ENCODE measurements around the gene GRIA4.
"Not testable (repeated sequence)": the region's sequence is repeated elsewhere in the genome, so short reads cannot be mapped to it uniquely, and the experiment has no call there.

GRIA4 gene

DNA sequence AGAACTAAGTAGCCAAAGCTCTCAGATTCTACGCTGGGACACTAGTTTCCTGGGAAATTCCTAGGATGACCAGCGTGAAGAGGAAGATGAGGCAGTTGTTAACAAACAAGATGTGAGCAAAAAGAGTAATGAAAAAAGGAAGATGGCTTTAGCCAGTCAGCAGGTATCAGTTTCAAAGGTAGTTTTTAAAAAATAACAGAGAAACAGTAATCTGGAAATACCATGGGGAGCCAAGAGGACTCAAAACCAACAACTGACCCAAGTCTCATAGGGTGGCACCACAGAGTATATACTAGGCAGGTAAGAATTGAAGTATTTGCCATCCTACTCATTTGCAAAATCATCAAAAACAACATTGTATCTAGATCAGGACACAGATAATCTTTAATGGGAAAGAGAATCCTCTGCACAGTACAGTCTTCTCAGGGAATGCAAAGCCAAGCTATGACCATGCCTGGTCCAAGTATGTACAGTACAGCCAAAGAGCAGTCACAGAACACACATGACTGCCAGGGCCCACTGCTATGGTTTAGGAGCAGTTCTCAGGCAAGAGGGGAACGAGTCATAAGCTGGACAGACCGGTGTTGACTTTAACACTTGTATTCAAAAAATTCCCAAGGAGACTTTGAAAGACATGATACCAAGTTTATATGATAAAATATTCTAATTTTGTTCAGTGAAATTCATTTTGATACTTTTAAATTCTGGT, 391.6 kb downstream of the GRIA4 start:
- TF ChIP-seq, protein P1, sequence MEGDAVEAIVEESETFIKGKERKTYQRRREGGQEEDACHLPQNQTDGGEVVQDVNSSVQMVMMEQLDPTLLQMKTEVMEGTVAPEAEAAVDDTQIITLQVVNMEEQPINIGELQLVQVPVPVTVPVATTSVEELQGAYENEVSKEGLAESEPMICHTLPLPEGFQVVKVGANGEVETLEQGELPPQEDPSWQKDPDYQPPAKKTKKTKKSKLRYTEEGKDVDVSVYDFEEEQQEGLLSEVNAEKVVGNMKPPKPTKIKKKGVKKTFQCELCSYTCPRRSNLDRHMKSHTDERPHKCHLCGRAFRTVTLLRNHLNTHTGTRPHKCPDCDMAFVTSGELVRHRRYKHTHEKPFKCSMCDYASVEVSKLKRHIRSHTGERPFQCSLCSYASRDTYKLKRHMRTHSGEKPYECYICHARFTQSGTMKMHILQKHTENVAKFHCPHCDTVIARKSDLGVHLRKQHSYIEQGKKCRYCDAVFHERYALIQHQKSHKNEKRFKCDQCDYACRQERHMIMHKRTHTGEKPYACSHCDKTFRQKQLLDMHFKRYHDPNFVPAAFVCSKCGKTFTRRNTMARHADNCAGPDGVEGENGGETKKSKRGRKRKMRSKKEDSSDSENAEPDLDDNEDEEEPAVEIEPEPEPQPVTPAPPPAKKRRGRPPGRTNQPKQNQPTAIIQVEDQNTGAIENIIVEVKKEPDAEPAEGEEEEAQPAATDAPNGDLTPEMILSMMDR (IDR thresholded peaks at IDR 0.05; ENCODE audit: low read depth, low read length, missing control alignments): no peak
- Histone ChIP-seq H3K36me3 (replicated peaks) (peaks cover 2% of the 10 kb centered on the region), H3K4me3 (ENCODE audit: low read depth, low read length) (no peak overlapping the region), H3K27me3 (replicated peaks) (no peaks in the 10 kb centered on the region), H3K27ac (no peak overlapping the region)
- in situ Hi-C loops (cut with HindIII; ENCODE audit: low pct_ligation_motif_present, low sequenced_read_pairs): no loop called here
- peak; percentile 30 for DNase-seq

DNA sequence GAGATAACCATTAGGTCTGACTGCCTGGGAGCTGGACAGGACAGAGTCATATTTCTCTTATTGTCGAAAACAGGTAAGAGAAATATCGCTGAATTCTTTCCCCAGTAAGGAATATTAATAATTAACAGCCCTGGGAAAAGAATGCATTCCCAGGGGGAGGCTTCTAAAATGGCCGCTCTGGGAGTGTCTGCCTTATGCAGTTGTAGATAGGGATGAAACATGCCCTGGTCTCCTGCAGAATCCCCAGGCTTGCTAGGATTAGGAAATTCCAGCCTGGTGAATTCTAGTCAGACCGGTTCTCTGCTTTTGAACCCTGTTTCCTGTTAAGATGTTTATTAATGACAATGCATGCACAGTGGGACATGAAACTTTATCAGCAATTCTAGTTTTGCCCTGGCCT, 393.2 kb downstream of the GRIA4 start:
- H3K4me3 ChIP-seq (ENCODE audit: low read depth, low read length); in situ Hi-C loops (cut with HindIII; ENCODE audit: low pct_ligation_motif_present, low sequenced_read_pairs); H3K27ac ChIP-seq; H3K36me3 ChIP-seq (replicated peaks); DNase-seq; H3K27me3 ChIP-seq (replicated peaks): not testable (repeated sequence)

DNA sequence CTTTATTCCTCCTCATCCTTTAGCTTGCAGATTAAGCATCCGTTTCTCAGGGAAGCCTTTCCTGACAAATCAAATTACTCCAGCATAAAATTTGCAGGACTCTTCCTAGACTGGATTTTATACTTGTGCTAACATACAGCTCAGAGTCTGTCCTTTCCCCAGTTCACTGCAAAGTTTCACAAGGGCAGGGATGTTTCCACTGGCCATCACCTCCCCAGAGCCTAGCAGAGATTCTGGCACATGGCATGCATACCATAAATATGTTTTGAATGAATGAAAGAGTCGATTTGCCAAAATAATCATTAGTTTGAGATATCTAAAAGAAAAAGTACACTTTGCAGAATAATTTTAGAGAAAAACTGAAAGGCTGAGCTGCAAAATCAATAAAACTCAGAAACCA, 401.6 kb downstream of the GRIA4 start:
- peaks cover 13% of the 10 kb centered on the region for H3K36me3 ChIP-seq (replicated peaks)
- in situ Hi-C loops (cut with HindIII; ENCODE audit: low pct_ligation_motif_present, low sequenced_read_pairs): no loop called here

DNA sequence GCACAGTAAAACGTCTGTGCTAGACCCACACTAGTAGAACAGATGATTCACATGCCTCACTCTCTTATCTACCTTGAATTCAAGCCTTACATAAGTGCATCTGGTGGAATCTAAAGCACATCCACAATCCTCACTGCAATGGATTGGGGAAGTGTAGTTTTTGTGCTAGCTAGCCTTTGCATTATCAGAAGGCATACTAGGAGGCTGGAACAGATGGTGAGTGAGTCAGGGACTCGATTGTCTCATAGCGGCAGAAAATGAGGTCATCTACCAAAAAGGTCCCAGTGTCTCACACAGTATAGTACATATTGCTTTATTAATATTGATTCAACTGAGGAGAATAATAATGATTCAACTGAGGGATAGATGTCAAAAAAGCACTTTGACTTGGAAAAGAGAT, 402.9 kb downstream of the GRIA4 start:
- Histone ChIP-seq H3K4me3 (ENCODE audit: low read depth, low read length) (no peak overlapping the region), H3K27me3 (replicated peaks) (no peaks in the 10 kb centered on the region), H3K36me3 (replicated peaks) (peaks cover 12% of the 10 kb centered on the region), H3K27ac (peak overlapping the region; percentile 62)
- TF ChIP-seq, protein P1 (IDR thresholded peaks at IDR 0.05; ENCODE audit: low read depth, low read length, missing control alignments): no peak
- DNase-seq: peak; percentile 96
- in situ Hi-C loops (cut with HindIII; ENCODE audit: low pct_ligation_motif_present, low sequenced_read_pairs): no loop called here

More for the DNA sequence above, 401.6 kb downstream of the GRIA4 start:
- TF ChIP-seq, protein P1 (IDR thresholded peaks at IDR 0.05; ENCODE audit: low read depth, low read length, missing control alignments): no peak
- Histone ChIP-seq H3K27ac (no peak overlapping the region), H3K4me3 (ENCODE audit: low read depth, low read length) (no peak overlapping the region), H3K27me3 (replicated peaks) (no peaks in the 10 kb centered on the region)
- DNase-seq: peak; percentile 22

DNA sequence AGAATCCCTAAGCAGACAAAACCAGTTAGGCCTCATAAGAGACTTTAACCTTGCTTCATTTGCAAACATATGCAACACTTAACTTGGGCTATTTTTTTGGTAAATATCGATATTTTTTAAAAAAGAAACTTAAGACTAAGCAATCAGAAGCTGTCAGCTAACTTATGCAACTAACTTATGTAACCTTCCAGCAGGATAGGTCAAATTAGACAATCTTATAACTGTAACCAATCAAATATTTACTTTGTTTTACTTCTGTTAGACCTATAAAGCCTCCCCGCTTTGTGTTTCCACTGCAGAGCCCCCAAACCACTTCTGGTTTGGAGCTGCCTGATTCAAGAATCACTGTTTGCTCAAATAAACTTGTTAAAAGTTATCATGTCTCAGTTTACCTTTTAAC, 404.2 kb downstream of the GRIA4 start:
- Histone ChIP-seq H3K4me3 (ENCODE audit: low read depth, low read length) (no peak overlapping the region), H3K27me3 (replicated peaks) (no peaks in the 10 kb centered on the region), H3K27ac (no peak overlapping the region), H3K36me3 (replicated peaks) (peaks cover 10% of the 10 kb centered on the region)
- DNase-seq: no peak
- in situ Hi-C loops (cut with HindIII; ENCODE audit: low pct_ligation_motif_present, low sequenced_read_pairs): no loop called here
- TF ChIP-seq, protein P1 (IDR thresholded peaks at IDR 0.05; ENCODE audit: low read depth, low read length, missing control alignments): no peak

DNA sequence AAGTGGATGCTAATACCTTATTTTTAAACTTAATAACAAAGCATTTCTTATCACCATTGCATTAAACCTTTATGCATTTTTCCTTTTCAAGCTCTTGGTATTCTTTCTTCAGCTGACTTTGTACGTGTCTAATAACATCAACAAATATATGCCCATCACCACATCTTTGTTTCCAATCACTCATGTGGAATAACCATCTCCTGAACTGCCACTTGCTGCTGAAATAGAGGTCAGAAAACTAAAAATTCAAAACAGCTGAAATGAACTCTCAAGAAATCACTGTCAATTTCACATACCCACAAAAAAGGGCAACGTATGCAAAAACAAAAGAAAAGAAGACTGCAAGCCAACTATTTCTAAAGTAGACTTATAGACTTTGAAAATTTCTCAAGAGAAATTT, 404.7 kb downstream of the GRIA4 start:
- TF ChIP-seq, protein P1 (IDR thresholded peaks at IDR 0.05; ENCODE audit: low read depth, low read length, missing control alignments): no peak
- in situ Hi-C loops (cut with HindIII; ENCODE audit: low pct_ligation_motif_present, low sequenced_read_pairs): no loop called here
- Histone ChIP-seq H3K4me3 (ENCODE audit: low read depth, low read length) (no peak overlapping the region), H3K27ac (no peak overlapping the region), H3K36me3 (replicated peaks) (peaks cover 8% of the 10 kb centered on the region), H3K27me3 (replicated peaks) (no peaks in the 10 kb centered on the region)
- no peak for DNase-seq
